Left lobe of liver (tissue), 2 donors: ENCODE data around the gene PPP1R14C. TPM values are rescaled to one million over a fixed set of nuclear protein-coding genes. Genes with fewer than 3 reads are reported as not detected.
"Not testable (repeated sequence)": the region's sequence is repeated elsewhere in the genome, so short reads cannot be mapped to it uniquely, and the experiment has no call there.

Source experiments
- ATAC-seq: fragments of 200-7000 bp; cut with Tn5 transposase; one replicate; pipeline ENCODE4 v1.9.1; 2020; ENCODE audit warnings: mild to moderate bottlenecking, moderate library complexity
- DNase-seq: peaks from one replicate; pipeline ENCODE4 v3.0.0-alpha.2; 2020; ENCODE audit warnings: low spot score
- total RNA-seq: library from RNA; stranded (reverse); gene quantifications from one replicate; pipeline ENCODE4 v1.2.1, GENCODE V29; 2021
- donor health status: DM: no; HTN: no; CAD: no; lungs with moderate emphysema.
- donor health status: DM: no; HTN: yes; CAD: no.

Gene PPP1R14C
- total RNA-seq, 1 donor from 2014 or later, result 0.08 TPM

DNA sequence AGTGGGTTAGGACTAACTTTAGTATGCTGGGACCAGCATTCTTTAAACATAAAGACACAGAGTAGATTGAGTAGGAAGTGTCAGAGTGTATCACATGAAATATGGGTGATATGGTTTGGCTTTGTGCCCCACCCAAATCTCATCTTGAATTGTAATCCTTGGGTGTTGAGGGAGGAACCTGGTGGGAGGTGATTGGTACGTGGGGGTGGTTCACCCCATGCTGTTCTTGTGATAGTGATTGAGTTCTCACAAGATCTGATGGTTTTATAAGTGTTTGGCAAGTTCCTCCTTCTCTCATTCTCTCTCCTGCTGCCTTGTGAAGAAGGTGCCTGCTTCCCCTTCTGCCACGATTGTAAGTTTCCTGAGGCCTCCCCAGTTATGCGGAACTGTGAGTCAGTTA lies 5.1 kb upstream of the PPP1R14C start:
- not testable (repeated sequence) for ATAC-seq, DNase-seq

GRCh38 chr6:150138638-150139037 lies 4.2 kb upstream of the PPP1R14C start:
- ATAC-seq (no peak), DNase-seq (no peak)

DNA sequence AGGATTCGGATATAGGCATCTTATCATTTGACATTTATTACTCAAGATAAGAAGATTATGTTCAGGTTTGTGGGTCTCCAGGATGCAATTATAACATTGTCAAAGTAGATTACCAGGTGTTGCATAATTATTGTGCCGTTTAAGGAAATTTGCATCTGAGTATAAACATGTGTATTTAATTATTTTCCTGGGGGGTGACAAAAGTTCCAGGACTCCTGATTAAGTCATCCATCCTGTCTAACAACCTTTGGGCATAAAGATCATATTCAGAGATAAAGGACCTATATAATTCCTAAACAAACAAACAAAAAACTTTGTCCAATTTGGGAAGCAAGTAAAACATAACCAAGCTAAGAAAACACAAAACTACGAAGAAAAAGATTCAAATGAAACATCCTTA lies 3.3 kb upstream of the PPP1R14C start:
- DNase-seq (no peak), ATAC-seq (no peak)

DNA sequence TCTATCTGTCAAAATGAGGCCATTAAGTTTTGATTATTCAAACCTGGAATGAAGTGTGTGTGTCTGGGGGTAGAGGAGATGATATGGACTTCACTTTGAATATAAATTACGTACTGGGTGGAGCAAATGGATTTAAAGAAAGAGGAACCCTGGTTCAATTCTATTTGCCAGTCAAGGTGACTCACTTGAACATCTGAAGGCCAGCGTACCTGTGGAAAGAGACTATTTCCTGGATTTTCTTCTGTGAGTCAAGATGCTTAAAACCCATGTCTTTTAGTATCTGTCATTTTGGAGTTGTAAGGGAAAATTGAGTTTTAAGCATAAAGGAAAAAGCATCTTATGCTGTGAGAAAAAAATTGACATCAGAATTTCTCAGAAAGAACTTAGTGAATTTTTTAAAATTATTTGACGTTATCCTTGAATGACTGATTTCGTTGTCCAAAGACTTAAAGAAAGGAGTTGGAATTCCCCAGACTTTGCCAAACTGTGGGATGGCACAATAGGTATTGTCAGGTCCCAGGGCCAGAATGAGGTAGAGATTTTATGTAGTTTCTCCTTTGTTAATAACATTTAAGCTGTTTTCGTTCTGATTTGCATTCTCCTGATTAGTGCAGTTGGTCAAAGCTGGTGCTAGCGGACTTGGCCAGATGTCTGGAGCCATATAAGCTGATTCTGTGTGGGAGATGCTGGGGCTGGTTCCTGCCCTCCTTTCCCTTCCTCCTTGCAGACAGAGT lies 2.4 kb upstream of the PPP1R14C start:
- ATAC-seq (no peak), DNase-seq (no peak)

- ATAC-seq, result no peak
Measured at GRCh38 chr6:150142097-150142669, 661 bp upstream of the PPP1R14C start.

GRCh38 chr6:150143516-150144293 lies 861 bp downstream of the PPP1R14C start:
- DNase-seq (no peak), ATAC-seq (peak; percentile 18)

More at GRCh38 chr6:150142097-150142669, 661 bp upstream of the PPP1R14C start:
- DNase-seq, result no peak

DNA sequence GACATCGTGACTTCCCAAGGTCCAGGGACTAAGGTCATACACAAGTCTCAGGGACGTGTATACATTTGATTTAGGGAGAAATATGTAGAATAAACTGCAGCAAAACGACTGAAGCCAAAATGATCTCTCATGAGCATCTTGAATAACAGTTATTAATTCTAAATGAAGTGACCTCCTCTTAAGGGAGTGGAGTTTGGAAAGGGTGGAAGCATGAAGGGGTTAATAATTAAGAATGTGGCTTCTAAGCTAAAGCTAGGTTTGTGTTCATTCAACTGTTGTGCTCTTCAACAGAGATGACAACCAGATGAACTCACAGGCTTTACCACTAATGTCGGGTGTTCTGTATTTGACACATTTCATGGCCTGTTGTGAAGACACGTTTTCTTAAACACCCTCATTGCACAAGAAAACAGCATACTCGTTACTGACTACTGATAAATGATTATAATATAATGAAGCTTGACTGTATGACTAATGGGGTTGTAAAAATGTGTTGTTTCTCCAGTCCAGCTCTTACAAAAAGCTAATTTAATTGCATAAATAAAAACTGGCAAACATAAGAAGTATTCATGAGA lies 1.5 kb downstream of the PPP1R14C start:
- no peak for ATAC-seq
- no peak for DNase-seq

GRCh38 chr6:150145427-150145826 lies 2.6 kb downstream of the PPP1R14C start:
- DNase-seq (no peak), ATAC-seq (no peak)

GRCh38 chr6:150145830-150146229 lies 3.0 kb downstream of the PPP1R14C start:
- ATAC-seq, result no peak
- DNase-seq, result no peak

- ATAC-seq, result no peak
- DNase-seq, result no peak
Measured at GRCh38 chr6:150146436-150146835, 3.6 kb downstream of the PPP1R14C start.

GRCh38 chr6:150149146-150149545 lies 6.3 kb downstream of the PPP1R14C start:
- ATAC-seq, result no peak
- no peak for DNase-seq

DNA sequence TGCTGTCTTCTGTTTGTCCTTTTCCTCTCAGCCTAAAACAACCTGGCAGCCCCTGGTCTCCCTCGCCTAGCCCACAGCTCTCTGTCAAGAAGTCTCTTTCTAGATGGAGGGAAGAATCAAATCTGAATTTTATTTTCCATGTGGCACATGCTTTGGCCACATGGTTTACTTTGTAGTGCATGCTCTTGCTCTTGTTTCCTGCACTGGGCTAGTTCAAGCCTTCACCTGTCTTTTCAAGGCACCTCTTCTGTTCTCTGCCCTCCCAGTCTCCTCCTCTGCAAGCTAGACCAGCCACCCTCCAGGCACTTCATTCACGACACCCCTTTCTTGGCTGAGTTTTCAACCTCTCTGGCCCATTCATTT lies 7.6 kb downstream of the PPP1R14C start:
- DNase-seq, result no peak
- ATAC-seq, result no peak

- DNase-seq (no peak), ATAC-seq (no peak)
Measured at GRCh38 chr6:150150821-150151646, 8.2 kb downstream of the PPP1R14C start.

DNA sequence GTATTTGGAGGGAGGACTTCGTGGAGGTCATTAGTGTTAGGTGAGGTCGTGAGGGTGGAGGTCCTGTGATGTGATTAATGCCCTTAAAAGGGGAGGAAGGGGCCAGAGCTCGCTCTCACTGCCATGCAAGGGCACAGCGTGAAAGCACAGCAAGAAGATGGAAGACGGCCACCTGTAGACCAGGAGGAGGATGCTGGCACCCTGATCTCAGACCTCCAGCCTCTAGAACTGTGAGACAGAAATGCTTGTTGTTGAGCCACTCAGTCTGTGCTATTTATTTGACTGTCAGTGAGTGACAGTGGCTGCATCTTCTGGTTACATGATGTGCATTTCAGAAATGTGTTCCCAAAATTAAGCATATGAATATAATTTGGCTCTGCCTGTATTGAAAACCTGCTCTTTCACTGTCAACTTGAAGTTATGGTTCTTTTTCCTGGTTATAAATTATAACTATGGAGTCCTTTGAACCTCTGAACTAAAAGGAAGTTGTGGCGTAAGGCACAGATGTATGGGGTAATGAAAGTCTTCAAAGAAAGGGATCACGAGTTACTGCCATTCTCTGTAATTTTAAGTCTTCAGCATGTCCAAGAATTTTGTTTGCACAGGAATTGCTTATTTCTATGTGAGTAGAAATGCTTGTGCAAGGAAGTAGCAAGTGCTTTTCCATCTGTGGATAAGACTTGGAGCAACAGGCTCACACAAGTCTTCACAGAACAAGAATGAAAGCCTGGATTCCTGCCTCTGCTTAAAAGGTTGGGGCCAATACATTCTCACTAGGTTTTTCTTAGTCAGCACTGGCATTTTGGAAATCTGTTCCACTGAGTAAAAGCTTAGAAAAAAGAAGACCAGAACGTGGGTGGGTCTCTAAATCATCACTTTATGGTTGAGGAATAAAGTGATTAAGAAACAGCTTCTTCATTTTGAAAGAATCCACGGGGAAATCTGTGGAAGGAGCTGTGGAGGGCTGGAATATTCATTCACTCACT lies 10.3 kb downstream of the PPP1R14C start:
- DNase-seq, result no peak
- no peak for ATAC-seq

- DNase-seq (no peak), ATAC-seq (no peak)
Measured at GRCh38 chr6:150153905-150154492, 11.2 kb downstream of the PPP1R14C start.

- DNase-seq (no peak), ATAC-seq (no peak)
Measured at GRCh38 chr6:150156460-150156859, 13.6 kb downstream of the PPP1R14C start.

DNA sequence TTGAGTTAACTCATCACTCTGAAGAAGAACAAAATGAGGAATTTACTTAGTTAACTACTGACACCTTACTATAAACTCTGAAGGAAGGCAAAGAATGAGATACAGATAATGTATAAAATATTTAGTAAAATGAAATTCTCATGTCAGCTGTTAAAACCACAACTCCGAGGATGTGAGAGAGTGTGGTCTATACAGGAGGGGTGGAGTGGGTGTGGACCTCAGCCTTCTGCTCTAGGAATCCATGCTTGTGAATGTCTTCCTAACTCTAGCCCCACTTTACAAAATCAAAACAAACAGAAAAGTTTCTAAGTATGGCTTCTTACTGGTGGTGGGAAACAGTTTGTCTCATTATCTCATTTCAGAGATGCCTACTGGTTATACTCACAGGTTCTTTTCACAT lies 14.2 kb downstream of the PPP1R14C start:
- ATAC-seq (no peak), DNase-seq (no peak)

DNA sequence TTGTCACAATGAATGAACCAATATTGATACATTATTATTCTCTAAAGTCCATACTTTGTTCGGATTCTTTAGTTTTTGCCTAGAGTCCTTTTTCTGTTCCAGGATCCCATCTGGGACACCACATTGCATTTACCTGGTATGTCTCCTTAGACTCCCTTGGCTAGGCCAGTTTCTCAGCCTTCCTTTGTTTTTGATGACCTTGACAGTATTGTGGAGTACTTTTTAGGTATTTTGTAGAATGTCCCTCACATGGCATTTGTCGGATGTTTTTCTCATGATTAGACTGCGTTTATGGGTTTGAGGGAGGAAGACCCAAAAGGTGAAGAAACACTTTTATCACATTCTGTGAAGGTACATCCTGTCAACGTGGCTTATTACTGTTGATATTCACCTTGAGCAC lies 16.9 kb downstream of the PPP1R14C start:
- DNase-seq (no peak), ATAC-seq (no peak)

- ATAC-seq, result no peak
- no peak for DNase-seq
Measured at GRCh38 chr6:150163970-150164369, 21.1 kb downstream of the PPP1R14C start.
